ENCODE measurements around the gene STAT4. TPM values are rescaled to one million over a fixed set of nuclear protein-coding genes. Genes with fewer than 3 reads are reported as not detected.

Gene STAT4
- total RNA-seq, 1 experiment from 2014 or later, result 0.71 TPM

- DNase-seq (ENCODE audit: low spot score), result no peak
- Histone ChIP-seq H3K27ac (ENCODE audit: low read depth, low read length, poor library complexity, severe bottlenecking) (no peak overlapping the region), H3K36me3 (ENCODE audit: insufficient read depth, low read length, poor library complexity, severe bottlenecking) (no peaks in the 10 kb centered on the region), H3K4me1 (ENCODE audit: insufficient read depth, low read length, poor library complexity, severe bottlenecking) (no peaks in the 10 kb centered on the region), H3K4me3 (ENCODE audit: low read depth, low read length, poor library complexity, severe bottlenecking) (no peak overlapping the region), H3K27me3 (replicated peaks; ENCODE audit: insufficient read depth, low read depth, low read length, poor library complexity) (no peaks in the 10 kb centered on the region), H3K9me3 (ENCODE audit: low read depth, low read length, poor library complexity, severe bottlenecking) (no peaks in the 10 kb centered on the region)
- no TSS peak for BruUV-seq (replicated peaks)
- TF ChIP-seq EZH2 (IDR thresholded peaks at IDR 0.05; ENCODE audit: borderline replicate concordance, low read depth, low read length, poor library complexity, severe bottlenecking) (no peak), CTCF (conservative IDR thresholded peaks at IDR 0.05; ENCODE audit: low read depth, low read length) (no peak)
- intact Hi-C loops (cut with micrococcal nuclease; ENCODE audit: unreplicated experiment), result no loop called here
- CTCF ChIA-PET, result no interaction called here
- POLR2A ChIA-PET (ENCODE audit: low non-redundant PET), result no interaction called here
Measured at GRCh38 chr2:191122638-191123294, 28.0 kb downstream of the STAT4 start.

- CTCF ChIA-PET, result no interaction called here
- no peaks in the 10 kb centered on the region for H3K9me3 ChIP-seq (ENCODE audit: low read depth, low read length, poor library complexity, severe bottlenecking)
- no peaks in the 10 kb centered on the region for H3K36me3 ChIP-seq (ENCODE audit: insufficient read depth, low read length, poor library complexity, severe bottlenecking)
- no peak for TF ChIP-seq CTCF (conservative IDR thresholded peaks at IDR 0.05; ENCODE audit: low read depth, low read length)
- no peak for TF ChIP-seq EZH2 (IDR thresholded peaks at IDR 0.05; ENCODE audit: borderline replicate concordance, low read depth, low read length, poor library complexity, severe bottlenecking)
- intact Hi-C loops (cut with micrococcal nuclease; ENCODE audit: unreplicated experiment), result no loop called here
- H3K27ac ChIP-seq (ENCODE audit: low read depth, low read length, poor library complexity, severe bottlenecking), result no peak overlapping the region
- POLR2A ChIA-PET (ENCODE audit: low non-redundant PET), result no interaction called here
- BruUV-seq (replicated peaks), result no TSS peak
- H3K27me3 ChIP-seq (replicated peaks; ENCODE audit: insufficient read depth, low read depth, low read length, poor library complexity), result no peaks in the 10 kb centered on the region
- no peaks in the 10 kb centered on the region for H3K4me1 ChIP-seq (ENCODE audit: insufficient read depth, low read length, poor library complexity, severe bottlenecking)
- no peak overlapping the region for H3K4me3 ChIP-seq (ENCODE audit: low read depth, low read length, poor library complexity, severe bottlenecking)
- no peak for DNase-seq (ENCODE audit: low spot score)
Measured at GRCh38 chr2:191117341-191117740, 33.5 kb downstream of the STAT4 start.

GRCh38 chr2:191115804-191116203, 35.0 kb downstream of the STAT4 start:
- TF ChIP-seq EZH2 (IDR thresholded peaks at IDR 0.05; ENCODE audit: borderline replicate concordance, low read depth, low read length, poor library complexity, severe bottlenecking), result no peak
- TF ChIP-seq CTCF (conservative IDR thresholded peaks at IDR 0.05; ENCODE audit: low read depth, low read length), result no peak
- Histone ChIP-seq H3K4me1 (ENCODE audit: insufficient read depth, low read length, poor library complexity, severe bottlenecking) (no peaks in the 10 kb centered on the region), H3K9me3 (ENCODE audit: low read depth, low read length, poor library complexity, severe bottlenecking) (no peaks in the 10 kb centered on the region), H3K27me3 (replicated peaks; ENCODE audit: insufficient read depth, low read depth, low read length, poor library complexity) (no peaks in the 10 kb centered on the region), H3K4me3 (ENCODE audit: low read depth, low read length, poor library complexity, severe bottlenecking) (no peak overlapping the region), H3K27ac (ENCODE audit: low read depth, low read length, poor library complexity, severe bottlenecking) (no peak overlapping the region), H3K36me3 (ENCODE audit: insufficient read depth, low read length, poor library complexity, severe bottlenecking) (no peaks in the 10 kb centered on the region)
- CTCF ChIA-PET, result no interaction called here
- no TSS peak for BruUV-seq (replicated peaks)
- intact Hi-C loops (cut with micrococcal nuclease; ENCODE audit: unreplicated experiment), result no loop called here
- DNase-seq (ENCODE audit: low spot score), result no peak
- POLR2A ChIA-PET (ENCODE audit: low non-redundant PET), result no interaction called here

Measured in A673 (cell line).